ENCODE measurements around the gene C2orf66. TPM values are rescaled to one million over a fixed set of nuclear protein-coding genes. Genes with fewer than 3 reads are reported as not detected.

C2orf66 gene
- total and polyA plus RNA-seq, 2 experiments from 2014 or later = 0.07 TPM; not detected in 1

DNA sequence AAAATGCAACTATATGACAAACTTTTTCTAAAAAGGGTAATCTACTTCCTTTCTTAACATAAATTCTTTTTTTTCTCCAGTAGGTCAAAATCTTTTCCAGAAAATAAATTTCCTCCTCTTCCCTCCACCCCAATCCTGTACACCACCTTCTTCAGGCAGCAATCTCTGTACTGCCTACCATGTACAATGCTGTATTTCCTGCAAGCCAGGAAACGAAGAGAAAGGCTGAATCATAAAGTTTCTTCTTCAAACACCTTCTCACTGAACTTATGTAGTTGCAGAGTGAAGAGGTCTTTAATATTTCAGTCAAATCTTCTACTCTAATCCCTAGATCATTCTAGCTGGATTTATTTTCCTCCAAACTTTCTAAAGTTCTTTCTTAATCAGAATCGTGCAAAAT, 18.2 kb upstream of the C2orf66 start:
- TF ChIP-seq EZH2 (IDR thresholded peaks at IDR 0.05; ENCODE audit: borderline replicate concordance) = no peak
- TF ChIP-seq EZH2phosphoT487 (IDR thresholded peaks at IDR 0.05; ENCODE audit: low read depth, severe bottlenecking, unreplicated experiment) = no peak
- TF ChIP-seq, protein P1, sequence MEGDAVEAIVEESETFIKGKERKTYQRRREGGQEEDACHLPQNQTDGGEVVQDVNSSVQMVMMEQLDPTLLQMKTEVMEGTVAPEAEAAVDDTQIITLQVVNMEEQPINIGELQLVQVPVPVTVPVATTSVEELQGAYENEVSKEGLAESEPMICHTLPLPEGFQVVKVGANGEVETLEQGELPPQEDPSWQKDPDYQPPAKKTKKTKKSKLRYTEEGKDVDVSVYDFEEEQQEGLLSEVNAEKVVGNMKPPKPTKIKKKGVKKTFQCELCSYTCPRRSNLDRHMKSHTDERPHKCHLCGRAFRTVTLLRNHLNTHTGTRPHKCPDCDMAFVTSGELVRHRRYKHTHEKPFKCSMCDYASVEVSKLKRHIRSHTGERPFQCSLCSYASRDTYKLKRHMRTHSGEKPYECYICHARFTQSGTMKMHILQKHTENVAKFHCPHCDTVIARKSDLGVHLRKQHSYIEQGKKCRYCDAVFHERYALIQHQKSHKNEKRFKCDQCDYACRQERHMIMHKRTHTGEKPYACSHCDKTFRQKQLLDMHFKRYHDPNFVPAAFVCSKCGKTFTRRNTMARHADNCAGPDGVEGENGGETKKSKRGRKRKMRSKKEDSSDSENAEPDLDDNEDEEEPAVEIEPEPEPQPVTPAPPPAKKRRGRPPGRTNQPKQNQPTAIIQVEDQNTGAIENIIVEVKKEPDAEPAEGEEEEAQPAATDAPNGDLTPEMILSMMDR (IDR thresholded peaks at IDR 0.05; ENCODE audit: poor library complexity) = no peak
- Histone ChIP-seq H4K20me1 (ENCODE audit: insufficient read depth, poor library complexity, severe bottlenecking) (no peaks in the 10 kb centered on the region), H3K9me3 (ENCODE audit: low read depth) (no peaks in the 10 kb centered on the region), H3K4me1 (ENCODE audit: insufficient read depth) (no peaks in the 10 kb centered on the region), H3K9me2 (replicated peaks; ENCODE audit: insufficient read depth) (no peaks in the 10 kb centered on the region), H3K79me2 (no peaks in the 10 kb centered on the region), H3K27me3 (no peaks in the 10 kb centered on the region), H3K4me2 (no peak overlapping the region), H3K27ac (no peak overlapping the region), H3K4me3 (no peak overlapping the region), H3K36me3 (replicated peaks; ENCODE audit: insufficient read depth, low read depth) (no peaks in the 10 kb centered on the region), H2AFZ (no peak overlapping the region)
- 82% methylated on average over 2 of the region's 2 CpGs for WGBS (ENCODE audit: low lambda C conversion rate, missing lambda C conversion rate)
- DNase-seq (ENCODE audit: low spot score) = no peak

DNA sequence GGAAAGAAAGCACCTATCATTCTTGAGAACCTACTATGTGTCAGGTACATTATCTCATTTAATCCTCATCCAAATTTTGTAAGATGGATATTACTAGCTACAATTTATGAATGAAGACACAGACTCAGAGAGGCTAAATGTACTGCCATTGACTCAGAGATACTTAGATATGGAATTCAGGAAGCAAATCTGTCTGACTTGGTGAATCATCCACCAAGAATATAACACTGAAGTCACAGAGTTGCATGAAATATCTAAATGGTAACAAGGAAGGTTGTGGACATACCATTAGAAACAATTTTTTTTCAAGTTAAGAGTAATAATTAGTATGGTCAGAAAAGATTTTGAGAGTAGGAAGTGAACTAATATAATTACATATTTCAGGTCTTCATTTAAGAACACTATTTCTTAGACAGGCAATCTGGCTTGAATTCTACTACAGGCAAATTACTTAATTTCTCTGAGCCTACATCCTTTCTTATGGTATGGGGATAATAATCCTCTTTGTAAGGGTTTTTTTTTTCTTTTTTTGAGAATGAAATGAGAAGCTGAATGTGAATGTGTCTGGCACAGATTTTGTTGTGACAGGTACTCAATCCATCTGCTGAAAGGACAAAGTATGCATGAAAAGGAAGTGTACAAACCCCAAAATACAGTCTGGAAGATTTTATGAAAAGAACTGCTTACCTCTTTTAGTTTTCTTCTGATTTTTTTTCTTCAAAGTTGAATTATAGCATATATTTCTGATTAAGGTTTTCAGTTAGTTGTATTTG, 14.8 kb upstream of the C2orf66 start:
- Histone ChIP-seq H3K4me3 (no peak overlapping the region), H3K27me3 (no peaks in the 10 kb centered on the region), H3K27ac (no peak overlapping the region), H3K9me2 (replicated peaks; ENCODE audit: insufficient read depth) (no peaks in the 10 kb centered on the region), H3K79me2 (no peaks in the 10 kb centered on the region), H3K9me3 (ENCODE audit: low read depth) (no peaks in the 10 kb centered on the region), H4K20me1 (ENCODE audit: insufficient read depth, poor library complexity, severe bottlenecking) (no peaks in the 10 kb centered on the region), H3K36me3 (replicated peaks; ENCODE audit: insufficient read depth, low read depth) (no peaks in the 10 kb centered on the region), H3K4me2 (no peak overlapping the region), H3K4me1 (ENCODE audit: insufficient read depth) (no peaks in the 10 kb centered on the region), H2AFZ (no peak overlapping the region)
- no peak for TF ChIP-seq EZH2 (IDR thresholded peaks at IDR 0.05; ENCODE audit: borderline replicate concordance)
- TF ChIP-seq, protein P1 (IDR thresholded peaks at IDR 0.05; ENCODE audit: poor library complexity) = no peak
- TF ChIP-seq EZH2phosphoT487 (IDR thresholded peaks at IDR 0.05; ENCODE audit: low read depth, severe bottlenecking, unreplicated experiment) = no peak
- DNase-seq (ENCODE audit: low spot score) = peak; percentile 13

DNA sequence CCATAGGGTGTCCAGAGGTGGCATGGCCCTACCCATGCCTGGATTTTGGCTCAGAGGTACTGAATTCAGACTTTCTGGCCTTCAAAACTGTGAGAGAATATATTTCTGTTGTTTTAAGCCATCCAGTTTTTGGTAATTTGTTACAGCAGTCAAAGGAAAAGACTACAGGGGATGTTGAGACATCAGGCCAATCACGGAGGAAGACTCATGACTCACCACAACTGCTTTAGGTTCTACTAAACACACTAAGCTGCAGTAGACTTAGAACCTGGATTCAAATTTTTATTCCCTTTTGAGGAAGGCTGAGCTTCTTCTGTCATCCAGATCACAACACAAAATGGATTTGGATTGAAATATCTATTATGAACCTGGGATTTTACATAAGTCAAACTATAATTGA, 12.0 kb upstream of the C2orf66 start:
- Histone ChIP-seq H2AFZ (no peak overlapping the region), H3K9me3 (ENCODE audit: low read depth) (no peaks in the 10 kb centered on the region), H3K4me2 (no peak overlapping the region), H3K9me2 (replicated peaks; ENCODE audit: insufficient read depth) (no peaks in the 10 kb centered on the region), H3K27ac (no peak overlapping the region), H3K27me3 (no peaks in the 10 kb centered on the region), H3K36me3 (replicated peaks; ENCODE audit: insufficient read depth, low read depth) (no peaks in the 10 kb centered on the region), H3K4me1 (ENCODE audit: insufficient read depth) (no peaks in the 10 kb centered on the region), H4K20me1 (ENCODE audit: insufficient read depth, poor library complexity, severe bottlenecking) (no peaks in the 10 kb centered on the region), H3K4me3 (no peak overlapping the region), H3K79me2 (no peaks in the 10 kb centered on the region)
- no peak for DNase-seq (ENCODE audit: low spot score)
- no peak for TF ChIP-seq EZH2 (IDR thresholded peaks at IDR 0.05; ENCODE audit: borderline replicate concordance)
- TF ChIP-seq, protein P1 (IDR thresholded peaks at IDR 0.05; ENCODE audit: poor library complexity) = no peak
- no peak for TF ChIP-seq EZH2phosphoT487 (IDR thresholded peaks at IDR 0.05; ENCODE audit: low read depth, severe bottlenecking, unreplicated experiment)
- WGBS (ENCODE audit: low lambda C conversion rate, missing lambda C conversion rate) = 86% methylated on average over 1 of the region's 1 CpG

Measured in hepatocyte (in vitro differentiated cells).